ENCODE results near the gene BATF3. TPM values are rescaled to one million over a fixed set of nuclear protein-coding genes. Genes with fewer than 3 reads are reported as not detected.

Gene BATF3
- total RNA-seq, 1 experiment from 2014 or later = 3.1 TPM

- no peak for DNase-seq (ENCODE audit: low read depth)
Observed at GRCh38 chr1:212684521-212685090, 15.0 kb downstream of the BATF3 start.

- no peak for DNase-seq (ENCODE audit: low read depth)
Observed at GRCh38 chr1:212684076-212684475, 15.6 kb downstream of the BATF3 start.

GRCh38 chr1:212683357-212683722 is 16.3 kb downstream of the BATF3 start:
- peak; percentile 14 for DNase-seq (ENCODE audit: low read depth)

- no peak for DNase-seq (ENCODE audit: low read depth)
Observed at GRCh38 chr1:212680680-212681389, 18.8 kb downstream of the BATF3 start.

- no peak for DNase-seq (ENCODE audit: low read depth)
Observed at GRCh38 chr1:212678456-212679410, 20.9 kb downstream of the BATF3 start.

GRCh38 chr1:212677573-212677972 is 22.1 kb downstream of the BATF3 start:
- DNase-seq (ENCODE audit: low read depth) = no peak

- no peak for DNase-seq (ENCODE audit: low read depth)
Observed at GRCh38 chr1:212677136-212677535, 22.5 kb downstream of the BATF3 start.

GRCh38 chr1:212675675-212676074 is 24.0 kb downstream of the BATF3 start:
- DNase-seq (ENCODE audit: low read depth) = no peak

- DNase-seq (ENCODE audit: low read depth) = no peak
Observed at GRCh38 chr1:212674872-212675271, 24.8 kb downstream of the BATF3 start.

- peak; percentile 94 for DNase-seq (ENCODE audit: low read depth)
Observed at GRCh38 chr1:212671342-212672031, 28.2 kb downstream of the BATF3 start.

GRCh38 chr1:212670882-212671281 is 28.8 kb downstream of the BATF3 start:
- no peak for DNase-seq (ENCODE audit: low read depth)

- peak; percentile 61 for DNase-seq (ENCODE audit: low read depth)
Observed at GRCh38 chr1:212670301-212670700, 29.3 kb downstream of the BATF3 start.

- no peak for DNase-seq (ENCODE audit: low read depth)
Observed at GRCh38 chr1:212669600-212669999, 30.0 kb downstream of the BATF3 start.

- DNase-seq (ENCODE audit: low read depth) = peak; percentile 50
Observed at GRCh38 chr1:212669102-212669501, 30.5 kb downstream of the BATF3 start.

GRCh38 chr1:212668477-212668876 is 31.2 kb downstream of the BATF3 start:
- DNase-seq (ENCODE audit: low read depth) = no peak

GRCh38 chr1:212667223-212668139 is 32.2 kb downstream of the BATF3 start:
- peak; percentile 92 for DNase-seq (ENCODE audit: low read depth)

GRCh38 chr1:212666116-212666775 is 33.4 kb downstream of the BATF3 start:
- DNase-seq (ENCODE audit: low read depth) = no peak

- DNase-seq (ENCODE audit: low read depth) = peak; percentile 87
Observed at GRCh38 chr1:212665241-212666115, 34.2 kb downstream of the BATF3 start.
